Cardiac muscle cell (in vitro differentiated cells and primary cell): ENCODE measurements around the gene CTNNBL1. TPM values are rescaled to one million over a fixed set of nuclear protein-coding genes. Genes with fewer than 3 reads are reported as not detected.
"Not testable (repeated sequence)": the region's sequence is repeated elsewhere in the genome, so short reads cannot be mapped to it uniquely, and the experiment has no call there.

ENCODE experiments used
- DNase-seq, 2 donors: peaks; one replicate each; pipeline versions ENCODE4 v3.0.0 to v3.0.0-alpha.2; 2010 to 2017; ENCODE audit warnings: low read depth in 1 of 2, low spot score in 1 of 2
- H3K27ac ChIP-seq: fragments of 200-600 bp; sonication (generic); 2 replicates; pipeline ENCODE4 v1.5.1; 2016
- H3K27me3 ChIP-seq: fragments of 200-600 bp; sonication (generic); 2 replicates; pipeline ENCODE4 v1.6.0; 2016; ENCODE audit warnings: control low read depth
- H3K36me3 ChIP-seq: fragments of 200-600 bp; sonication (generic); 2 replicates; pipeline ENCODE4 v1.5.1; 2016; ENCODE audit warnings: control low read depth
- H3K4me1 ChIP-seq: fragments of 200-600 bp; sonication (generic); 2 replicates; pipeline ENCODE4 v1.8.1; 2017; ENCODE audit warnings: low read depth, mild to moderate bottlenecking, mixed run types
- H3K4me3 ChIP-seq: fragments of 200-600 bp; sonication (generic); 2 replicates; pipeline ENCODE4 v1.5.1; 2016; ENCODE audit warnings: mild to moderate bottlenecking
- H3K9me3 ChIP-seq: fragments of 200-600 bp; sonication (generic); 2 replicates; pipeline ENCODE4 v1.5.1; 2017; ENCODE audit warnings: low read depth, mild to moderate bottlenecking, control low read depth
- CTCF ChIP-seq: IDR thresholded peaks from 2 replicates; pipeline ENCODE4 v1.5.1; 2012; ENCODE audit warnings: low read depth, mild to moderate bottlenecking, low read length
- polyA plus RNA-seq: library from polyadenylated mRNA; unstranded; fragments of >200 nt; fragmentation: Nextera tagmentation; extraction: Ambion mirVana; gene quantifications from 2 replicates; pipeline ENCODE4 v1.2.1, GENCODE V29; 2016
- total RNA-seq: library from RNA; depleted of rRNA; stranded (reverse); fragments of >200 nt; gene quantifications from 2 replicates; pipeline ENCODE4 v1.2.3, GENCODE V29; 2016

The CTNNBL1 gene
- total and polyA plus RNA-seq, 2 experiments from 2014 or later, result 37.0 to 68.6 TPM

DNA sequence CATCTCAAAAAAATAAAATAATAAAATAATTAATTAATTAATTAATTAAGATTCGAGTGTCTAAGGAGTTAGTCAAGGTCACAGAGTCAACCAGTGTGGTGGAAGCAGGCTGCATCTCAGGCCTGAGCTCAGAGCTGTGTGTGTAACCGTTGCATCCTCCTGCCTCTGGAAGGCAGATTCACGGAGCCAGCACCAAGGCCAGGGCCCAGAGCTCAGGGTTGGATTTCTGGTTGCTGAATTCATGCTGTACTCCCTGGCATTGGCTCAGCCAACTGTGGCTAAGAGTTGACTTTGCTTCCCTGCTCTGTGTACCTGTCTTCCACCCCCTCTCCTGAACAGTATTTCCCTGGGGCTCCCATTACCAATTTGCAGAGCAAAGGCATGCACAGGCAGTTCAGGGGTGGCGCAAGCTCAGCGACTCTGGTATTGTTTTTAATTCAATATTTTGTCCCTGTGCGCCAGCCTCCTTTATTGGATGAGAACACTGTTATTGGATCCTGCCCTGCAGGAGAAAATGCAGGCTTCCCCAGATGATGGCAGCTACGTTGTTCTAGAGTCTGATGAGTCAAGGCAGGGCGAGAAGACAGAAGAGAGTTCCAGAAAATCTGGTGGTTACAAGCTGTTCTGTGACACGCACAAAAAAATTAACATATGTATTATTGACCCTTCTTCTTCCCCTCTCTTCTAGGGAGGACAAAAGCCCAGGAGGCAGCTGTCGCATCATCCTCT lies 12.3 kb upstream of the CTNNBL1 start:
- Histone ChIP-seq H3K4me3 (no peak overlapping the region), H3K36me3 (no peaks in the 10 kb centered on the region), H3K9me3 (no peaks in the 10 kb centered on the region), H3K4me1 (no peaks in the 10 kb centered on the region), H3K27me3 (peaks cover 5% of the 10 kb centered on the region), H3K27ac (no peak overlapping the region)
- TF ChIP-seq CTCF, result no peak
- peak in 1 of 2 donors; percentile 65 for DNase-seq

GRCh38 chr20:37683146-37683545 lies 10.7 kb upstream of the CTNNBL1 start:
- H3K36me3 ChIP-seq, H3K9me3 ChIP-seq, H3K4me1 ChIP-seq, H3K4me3 ChIP-seq, H3K27ac ChIP-seq: not testable (repeated sequence)
- H3K27me3 ChIP-seq, result peaks cover 13% of the 10 kb centered on the region
- DNase-seq, result peak in 1 of 2 donors; percentile 55

DNA sequence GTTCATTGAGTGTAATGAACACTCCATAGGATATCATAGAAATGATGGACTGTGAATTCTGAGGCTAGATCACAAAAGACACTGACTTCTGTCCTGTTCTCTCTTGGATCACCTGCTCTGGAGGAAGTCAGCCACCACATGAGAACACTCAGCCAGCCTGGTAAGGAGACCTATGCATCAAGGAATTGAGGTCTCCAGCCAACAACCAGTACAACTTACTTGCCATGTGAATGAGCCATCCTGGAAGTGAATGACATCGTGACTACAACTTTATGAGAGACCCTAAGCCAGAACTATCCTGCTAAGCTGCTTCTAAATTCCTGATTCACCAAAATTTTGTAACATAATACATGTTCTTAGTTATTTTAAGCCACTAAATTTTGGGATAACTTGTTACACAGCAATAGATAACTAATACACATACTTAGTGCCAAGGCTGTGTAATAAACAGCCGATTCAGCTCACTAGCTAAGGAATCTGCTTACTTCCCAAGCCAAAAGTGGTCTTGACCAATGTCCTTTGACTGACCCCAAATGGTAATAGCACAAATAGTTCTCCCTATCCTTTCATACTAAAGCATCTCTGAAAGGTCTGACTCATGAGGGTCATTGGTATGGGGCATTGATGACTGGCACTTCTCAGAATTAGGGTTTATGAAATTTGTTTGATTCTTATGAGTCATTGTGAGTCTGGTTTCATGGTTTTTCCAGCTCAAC lies 6.9 kb upstream of the CTNNBL1 start:
- H3K36me3 ChIP-seq, result no peaks in the 10 kb centered on the region
- TF ChIP-seq CTCF, result no peak
- H3K4me1 ChIP-seq, result no peaks in the 10 kb centered on the region
- peaks cover 35% of the 10 kb centered on the region for H3K27me3 ChIP-seq
- no peaks in the 10 kb centered on the region for H3K9me3 ChIP-seq
- no peak overlapping the region for H3K27ac ChIP-seq
- DNase-seq, result no peak
- no peak overlapping the region for H3K4me3 ChIP-seq

- Histone ChIP-seq H3K36me3 (no peaks in the 10 kb centered on the region), H3K4me1 (no peaks in the 10 kb centered on the region), H3K9me3 (no peaks in the 10 kb centered on the region), H3K27me3 (peaks cover 35% of the 10 kb centered on the region), H3K4me3 (no peak overlapping the region), H3K27ac (no peak overlapping the region)
- no peak for DNase-seq
- TF ChIP-seq CTCF, result no peak
These were observed 6.4 kb upstream of the CTNNBL1 start for GRCh38 chr20:37687478-37687805.

- Histone ChIP-seq H3K4me1 (no peaks in the 10 kb centered on the region), H3K9me3 (no peaks in the 10 kb centered on the region), H3K4me3 (no peak overlapping the region), H3K27me3 (peaks cover 35% of the 10 kb centered on the region), H3K36me3 (no peaks in the 10 kb centered on the region), H3K27ac (no peak overlapping the region)
- no peak for DNase-seq
- TF ChIP-seq CTCF, result no peak
These were observed 5.7 kb upstream of the CTNNBL1 start for GRCh38 chr20:37688093-37688492.
